OCI-LY7 (cell line): Measurements from ENCODE around the gene JPH3. TPM values are rescaled to one million over a fixed set of nuclear protein-coding genes. Genes with fewer than 3 reads are reported as not detected.

ENCODE experiments used
- BruUV-seq: library from RNA; stranded (reverse); fragments of 400-500 nt; replicated peaks from 2 replicates; lab custom pipeline; 2021; lab: Mats Ljungman, UMichigan
- CTCF ChIA-PET: fragments of 300-600 bp; sonication (Branson Sonifier 250); formaldehyde crosslinking; loops from one replicate; lab custom pipeline; 2022; ENCODE audit warnings: antibody characterized with exemption; ENCODE audit not compliant: unreplicated experiment; lab: Charles Lee
- POLR2A ChIA-PET: fragments of 300-600 bp; sonication (Branson Sonifier 250); formaldehyde crosslinking; loops from one replicate; lab custom pipeline; 2022; ENCODE audit warnings: antibody characterized with exemption; lab: Charles Lee
- DNase-seq: peaks from one replicate; pipeline ENCODE4 v3.0.0-alpha.2; 2015; ENCODE audit warnings: low spot score
- H2AFZ ChIP-seq: fragments of 200-600 bp; sonication (generic), shearing (Covaris generic); 2 replicates; pipeline ENCODE4 v1.6.1; 2014; ENCODE audit warnings: mild to moderate bottlenecking, antibody characterized with exemption, low read length, moderate library complexity
- H3K27ac ChIP-seq: fragments of 200-600 bp; sonication (generic); 2 replicates; pipeline ENCODE4 v1.5.1; 2014; ENCODE audit warnings: mixed run types, low read depth, mild to moderate bottlenecking, moderate library complexity, low read length, inconsistent platforms; ENCODE audit not compliant: poor library complexity, severe bottlenecking
- H3K36me3 ChIP-seq: fragments of 200-600 bp; sonication (generic); 2 replicates; pipeline ENCODE4 v1.6.1; 2014; ENCODE audit warnings: mild to moderate bottlenecking, antibody characterized with exemption, low read length, moderate library complexity, mixed read lengths; ENCODE audit not compliant: insufficient read depth
- H3K4me1 ChIP-seq: fragments of 200-600 bp; sonication (generic); 2 replicates; pipeline ENCODE4 v1.5.1; 2014; ENCODE audit warnings: mild to moderate bottlenecking, low read length; ENCODE audit not compliant: insufficient read depth, poor library complexity, severe bottlenecking
- H3K4me2 ChIP-seq: fragments of 200-600 bp; sonication (generic); 2 replicates; pipeline ENCODE4 v1.6.1; 2014; ENCODE audit warnings: mild to moderate bottlenecking, low read length
- H3K4me3 ChIP-seq: fragments of 200-600 bp; sonication (generic); 2 replicates; pipeline ENCODE4 v1.5.1; 2014; ENCODE audit warnings: mild to moderate bottlenecking, low read depth, low read length; ENCODE audit not compliant: poor library complexity, severe bottlenecking
- H3K79me2 ChIP-seq: fragments of 200-600 bp; sonication (generic); 2 replicates; pipeline ENCODE4 v1.6.1; 2016; ENCODE audit warnings: low read depth, mild to moderate bottlenecking, low read length, moderate library complexity, mixed read lengths; ENCODE audit not compliant: insufficient read depth
- H3K9me2 ChIP-seq: fragments of 200-600 bp; sonication (generic); 2 replicates; pipeline ENCODE4 v1.6.1; 2016; ENCODE audit warnings: mild to moderate bottlenecking, low read length, mixed read lengths; ENCODE audit not compliant: insufficient read depth
- H3K9me3 ChIP-seq: fragments of 200-600 bp; sonication (generic); 2 replicates; pipeline ENCODE4 v1.6.1; 2014; ENCODE audit warnings: mild to moderate bottlenecking, mixed run types, low read length, mixed read lengths
- H4K20me1 ChIP-seq: fragments of 200-600 bp; sonication (generic); 2 replicates; pipeline ENCODE4 v1.6.1; 2014; ENCODE audit warnings: mild to moderate bottlenecking, antibody characterized with exemption, low read length, moderate library complexity, mixed read lengths; ENCODE audit not compliant: insufficient read depth
- CTCF ChIP-seq: fragments of 200-600 bp; sonication (generic); conservative IDR thresholded peaks from 2 replicates; pipeline ENCODE4 v1.5.1; 2014; ENCODE audit warnings: mild to moderate bottlenecking, antibody characterized with exemption, low read length, moderate library complexity, mixed read lengths
- EZH2phosphoT487 ChIP-seq: fragments of 200-600 bp; sonication (generic); IDR thresholded peaks from 2 replicates; pipeline ENCODE4 v1.6.1; 2018; ENCODE audit warnings: low read depth, borderline replicate concordance, mild to moderate bottlenecking, mixed run types, antibody characterized with exemption, low read length, moderate library complexity, mixed read lengths
- intact Hi-C: fragments of 100-400 bp; cut with micrococcal nuclease; formaldehyde crosslinking; loops from one replicate; pipeline ENCODE4 v1.10.0; 2022; ENCODE audit not compliant: unreplicated experiment
- total RNA-seq, 2 experiments: library from RNA; depleted of rRNA in 1 of 2; stranded (reverse); fragments of >200 nt in 1 of 2; shearing (Covaris generic) in 1 of 2; gene quantifications; 2 replicates each; pipeline ENCODE4 v1.2.3, GENCODE V29; 2014 to 2022

Gene JPH3
- total RNA-seq, 2 experiments from 2014 or later, result not detected

DNA sequence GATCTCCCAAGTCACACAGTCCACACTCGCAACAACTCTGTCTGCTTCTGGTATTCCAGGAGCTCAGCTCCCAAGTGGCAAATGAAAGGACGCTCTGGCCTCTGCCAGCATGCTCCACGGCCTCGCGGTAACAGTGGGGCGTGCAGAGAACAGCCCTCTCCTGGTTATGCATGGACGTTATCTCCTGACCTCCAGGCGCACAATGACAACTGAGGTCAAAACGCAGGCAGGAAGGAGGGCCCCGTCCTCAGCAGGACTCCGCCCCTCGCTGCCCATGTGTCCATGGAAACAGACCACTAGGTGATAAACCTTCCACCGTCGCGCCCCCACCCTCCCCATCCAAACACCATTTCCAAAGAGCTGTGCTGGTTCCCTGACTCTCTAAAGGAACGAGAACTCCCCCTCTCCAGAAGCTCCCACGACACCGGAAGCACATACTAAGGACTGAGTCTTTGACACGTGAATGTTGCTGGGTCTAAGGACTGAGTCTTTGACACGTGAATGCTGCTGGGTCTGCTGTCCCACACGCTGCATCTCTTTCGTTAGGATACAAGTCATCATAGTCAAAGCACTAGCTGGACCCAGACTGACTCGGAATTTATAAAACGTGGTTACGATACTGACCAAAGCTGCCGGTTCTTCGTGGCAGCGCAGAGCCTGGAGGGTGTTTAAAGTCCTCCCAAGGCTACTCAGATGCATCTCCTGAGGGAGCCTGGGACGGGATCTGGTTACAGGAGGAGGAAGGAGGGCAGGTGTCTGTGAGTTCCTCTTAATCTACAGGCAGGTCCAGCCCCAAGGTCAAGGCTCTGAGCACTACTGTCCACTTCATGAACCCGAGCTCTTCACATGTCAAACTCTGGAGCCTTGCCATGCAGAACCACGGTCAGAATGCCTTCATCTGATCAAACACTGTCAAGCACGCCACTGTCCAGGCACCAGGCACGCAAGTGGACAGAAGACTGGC lies 119.6 kb downstream of the JPH3 start:
- CTCF ChIA-PET, result interaction anchor here (1.0 kb wide), 1 partner anchor 20 kb away, joined by 3 read pairs; no protein-coding TSS in a partner anchor
- no TSS peak for BruUV-seq
- DNase-seq, result no peak
- H3K9me3 ChIP-seq, result no peaks in the 10 kb centered on the region
- intact Hi-C loops, result loop anchor here (5.0 kb wide), 1 partner anchor 45 kb away; the partner anchor contains the start of gene KLHDC4
- H2AFZ ChIP-seq, result no peak overlapping the region
- H3K27ac ChIP-seq, result peak overlapping the region; percentile 94
- peak overlapping the region; percentile 63 for H3K4me2 ChIP-seq
- H3K4me1 ChIP-seq, result peaks cover 52% of the 10 kb centered on the region
- peaks cover 82% of the 10 kb centered on the region for H3K36me3 ChIP-seq
- H4K20me1 ChIP-seq, result no peaks in the 10 kb centered on the region
- no peak for TF ChIP-seq CTCF
- no peak for TF ChIP-seq EZH2phosphoT487
- POLR2A ChIA-PET, result interaction anchor here (0.7 to 1.6 kb wide), 5 partner anchors 8 to 41 kb away, joined by 3 to 10 read pairs (median 5); no protein-coding TSS in a partner anchor
- H3K79me2 ChIP-seq, result peaks cover 36% of the 10 kb centered on the region; the same call in 1 of the 2 replicates
- H3K9me2 ChIP-seq, result no peaks in the 10 kb centered on the region
- H3K4me3 ChIP-seq, result no peak overlapping the region

GRCh38 chr16:87722590-87723225 lies 120.4 kb downstream of the JPH3 start:
- CTCF ChIA-PET, result interaction anchor here (0.6 to 0.7 kb wide), 3 partner anchors 20 to 26 kb away, joined by 3 read pairs; no protein-coding TSS in a partner anchor
- H3K9me2 ChIP-seq, result no peaks in the 10 kb centered on the region
- DNase-seq, result no peak
- no peak overlapping the region for H3K4me3 ChIP-seq
- peak overlapping the region; percentile 63 for H3K4me2 ChIP-seq
- no peaks in the 10 kb centered on the region for H3K9me3 ChIP-seq
- TF ChIP-seq EZH2phosphoT487 (no peak), CTCF (no peak)
- H3K4me1 ChIP-seq, result peaks cover 53% of the 10 kb centered on the region
- POLR2A ChIA-PET, result interaction anchor here (0.7 to 3.1 kb wide), 6 partner anchors 8 to 40 kb away, joined by 3 to 19 read pairs (median 5); no protein-coding TSS in a partner anchor
- peaks cover 36% of the 10 kb centered on the region; the same call in 1 of the 2 replicates for H3K79me2 ChIP-seq
- intact Hi-C loops, result loop anchor here (1.0 to 5.0 kb wide), 2 partner anchors 21 to 45 kb away; partner anchors contain the start of gene KLHDC4
- no TSS peak for BruUV-seq
- no peaks in the 10 kb centered on the region for H4K20me1 ChIP-seq
- H3K36me3 ChIP-seq, result peaks cover 82% of the 10 kb centered on the region
- no peak overlapping the region for H2AFZ ChIP-seq
- H3K27ac ChIP-seq, result peak overlapping the region; percentile 94
